CD14-positive monocyte (primary cell): Measurements from ENCODE around the gene CNNM4. TPM values are rescaled to one million over a fixed set of nuclear protein-coding genes. Genes with fewer than 3 reads are reported as not detected.

ENCODE experiments used
- DNase-seq, 3 donors: peaks; one replicate each; pipeline ENCODE4 v3.0.0-alpha.2; 2011 to 2022
- H2AFZ ChIP-seq: 2 replicates; pipeline ENCODE4 v1.6.0; 2012; ENCODE audit warnings: mild to moderate bottlenecking, low read depth, low read length, inconsistent platforms; ENCODE audit not compliant: insufficient read depth, poor library complexity, severe bottlenecking
- H3K27ac ChIP-seq, 2 donors: 1 replicate in 1 of 2; 2 replicates in 1 of 2; pipeline ENCODE4 v1.5.1; 2012 to 2013; ENCODE audit warnings: low read length in 2 of 2, control low read depth in 1 of 2, inconsistent platforms in 1 of 2, low read depth in 1 of 2, mild to moderate bottlenecking in 1 of 2
- H3K27me3 ChIP-seq, 2 donors: one replicate each; pipeline versions ENCODE4 v1.6.0 to v1.6.1; 2011 to 2013; ENCODE audit warnings: low read length in 2 of 2; ENCODE audit not compliant: control insufficient read depth in 2 of 2, insufficient read depth in 2 of 2
- H3K36me3 ChIP-seq, 2 donors: replicated peaks in 1 of 2; 1 replicate in 1 of 2; 2 replicates in 1 of 2; pipeline versions ENCODE4 v1.5.1 to v1.6.1; 2012 to 2013; ENCODE audit warnings: low read length in 2 of 2, control low read depth in 1 of 2, inconsistent platforms in 1 of 2, mild to moderate bottlenecking in 1 of 2; ENCODE audit not compliant: insufficient read depth in 2 of 2, control insufficient read depth in 1 of 2
- H3K4me1 ChIP-seq, 2 donors: 1 replicate in 1 of 2; 2 replicates in 1 of 2; pipeline versions ENCODE4 v1.5.1 to v1.6.1; 2012 to 2013; ENCODE audit warnings: low read length in 2 of 2, control low read depth in 1 of 2, inconsistent platforms in 1 of 2, mild to moderate bottlenecking in 1 of 2, moderate library complexity in 1 of 2; ENCODE audit not compliant: insufficient read depth in 2 of 2, control insufficient read depth in 1 of 2
- H3K4me2 ChIP-seq: replicated peaks from 2 replicates; pipeline ENCODE3; 2012; ENCODE audit warnings: low read length, moderate library complexity, mild to moderate bottlenecking; ENCODE audit not compliant: poor library complexity, severe bottlenecking; ENCODE audit errors: extremely low read depth
- H3K4me3 ChIP-seq, 3 experiments: fragments of 200-600 bp in 1 of 3; sonication (generic) in 1 of 3; replicated peaks in 1 of 3; 1 replicate in 2 of 3; 2 replicates in 1 of 3; pipeline ENCODE4 v1.5.1; 2011 to 2013; ENCODE audit warnings: low read length in 3 of 3, mild to moderate bottlenecking in 3 of 3, control low read depth in 2 of 3, low read depth in 2 of 3, inconsistent platforms in 1 of 3, moderate library complexity in 1 of 3
- H3K79me2 ChIP-seq: 2 replicates; pipeline ENCODE4 v1.6.0; 2012; ENCODE audit warnings: mild to moderate bottlenecking, control low read depth, inconsistent platforms, low read length, moderate library complexity; ENCODE audit not compliant: insufficient read depth
- H3K9ac ChIP-seq: 2 replicates; pipeline ENCODE4 v1.6.0; 2017; ENCODE audit warnings: low read length, mild to moderate bottlenecking; ENCODE audit not compliant: insufficient read depth, poor library complexity, severe bottlenecking
- H3K9me3 ChIP-seq, 2 donors: replicated peaks in 1 of 2; 1 replicate in 1 of 2; 2 replicates in 1 of 2; pipeline versions ENCODE4 v1.5.1 to v1.6.1; 2012 to 2013; ENCODE audit warnings: low read length in 2 of 2, control low read depth in 1 of 2; ENCODE audit not compliant: control insufficient read depth in 1 of 2, insufficient read depth in 1 of 2
- H4K20me1 ChIP-seq: 2 replicates; pipeline ENCODE4 v1.6.0; 2012; ENCODE audit warnings: mild to moderate bottlenecking, low read length, control low read depth, moderate library complexity; ENCODE audit not compliant: insufficient read depth
- H3K27ac Mint-ChIP-seq, 7 donors: one replicate each; pipeline ENCODE4 v1.8.0; 2020; ENCODE audit warnings: mild to moderate bottlenecking in 7 of 7, mixed read lengths in 7 of 7, moderate library complexity in 6 of 7, inconsistent platforms in 2 of 7
- H3K27me3 Mint-ChIP-seq, 3 donors: one replicate each; pipeline ENCODE4 v1.8.0; 2021 to 2022; ENCODE audit warnings: low read depth in 3 of 3, mild to moderate bottlenecking in 3 of 3, mixed read lengths in 3 of 3, moderate library complexity in 3 of 3, inconsistent platforms in 1 of 3
- H3K36me3 Mint-ChIP-seq, 2 donors: one replicate each; pipeline ENCODE4 v1.8.0; 2020; ENCODE audit warnings: mixed read lengths in 2 of 2, inconsistent platforms in 1 of 2, mild to moderate bottlenecking in 1 of 2
- H3K4me1 Mint-ChIP-seq: one replicate; pipeline ENCODE4 v1.8.0; 2020; ENCODE audit warnings: mild to moderate bottlenecking, mixed read lengths
- H3K4me3 Mint-ChIP-seq, 2 donors: one replicate each; pipeline ENCODE4 v1.8.0; 2020; ENCODE audit warnings: mild to moderate bottlenecking in 2 of 2, mixed read lengths in 2 of 2, moderate library complexity in 1 of 2
- H3K9me3 Mint-ChIP-seq, 7 donors: one replicate each; pipeline ENCODE4 v1.8.0; 2020 to 2022; ENCODE audit warnings: mixed read lengths in 7 of 7, mild to moderate bottlenecking in 6 of 7, moderate library complexity in 6 of 7, inconsistent platforms in 2 of 7
- WGBS: methylation state at CpG from one replicate; pipeline ENCODE4 v1.1.5; 2013; ENCODE audit warnings: missing lambda C conversion rate; ENCODE audit not compliant: insufficient coverage; 5-methylcytosine and 5-hydroxymethylcytosine counted together
- intact Hi-C, 2 donors: fragments of 100-400 bp; cut with micrococcal nuclease; formaldehyde crosslinking; loops; one replicate each; pipeline versions ENCODE4 v1.15.0 to v1.15.1; 2023
- polyA plus RNA-seq, 3 donors: library from polyadenylated mRNA; depleted of rRNA in 1 of 3; unstranded in 2 of 3; stranded (reverse) in 1 of 3; fragments of 300-500 nt in 2 of 3; fragments of >200 nt in 1 of 3; fragmentation: Illumina TruSeq in 2 of 3; gene quantifications; 1 replicate in 2 of 3; 2 replicates in 1 of 3; pipeline ENCODE4 v1.2.3, GENCODE V29; 2012 to 2021
- TF ChIP-seq, protein P1 (sequence below): fragments of 200-600 bp; IDR thresholded peaks from one replicate; pipeline ENCODE4 v1.8.0; 2022; ENCODE audit warnings: antibody characterized with exemption, mild to moderate bottlenecking

Gene CNNM4
- polyA plus RNA-seq, 3 donors: 2.3 to 8.3 (median 2.6) TPM

DNA sequence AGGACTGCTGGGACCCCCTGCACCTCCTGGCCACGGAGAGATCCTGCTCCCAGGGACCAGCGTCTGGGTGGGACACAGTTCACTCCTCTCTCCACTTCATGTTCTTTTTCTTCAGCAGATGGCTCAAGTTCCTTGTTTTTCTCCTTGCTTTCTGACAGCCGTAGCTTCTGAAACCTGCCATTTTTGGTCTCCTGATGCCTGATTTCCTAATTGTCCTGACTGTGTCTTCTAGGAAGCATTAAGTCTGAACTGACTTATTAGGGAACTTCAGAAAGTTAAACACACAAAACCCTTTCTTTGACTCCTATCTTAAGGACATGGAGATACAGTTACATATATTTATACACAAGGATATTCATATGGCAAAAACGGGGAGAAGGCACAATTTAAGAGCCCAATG lies 22.7 kb downstream of the CNNM4 start:
- intact Hi-C loops: no loop called here
- WGBS: no CpG with 5 or more reads among the region's 4 CpGs
- H3K4me1 ChIP-seq: no peaks in the 10 kb centered on the region
- no peak for DNase-seq
- TF ChIP-seq, protein P1, sequence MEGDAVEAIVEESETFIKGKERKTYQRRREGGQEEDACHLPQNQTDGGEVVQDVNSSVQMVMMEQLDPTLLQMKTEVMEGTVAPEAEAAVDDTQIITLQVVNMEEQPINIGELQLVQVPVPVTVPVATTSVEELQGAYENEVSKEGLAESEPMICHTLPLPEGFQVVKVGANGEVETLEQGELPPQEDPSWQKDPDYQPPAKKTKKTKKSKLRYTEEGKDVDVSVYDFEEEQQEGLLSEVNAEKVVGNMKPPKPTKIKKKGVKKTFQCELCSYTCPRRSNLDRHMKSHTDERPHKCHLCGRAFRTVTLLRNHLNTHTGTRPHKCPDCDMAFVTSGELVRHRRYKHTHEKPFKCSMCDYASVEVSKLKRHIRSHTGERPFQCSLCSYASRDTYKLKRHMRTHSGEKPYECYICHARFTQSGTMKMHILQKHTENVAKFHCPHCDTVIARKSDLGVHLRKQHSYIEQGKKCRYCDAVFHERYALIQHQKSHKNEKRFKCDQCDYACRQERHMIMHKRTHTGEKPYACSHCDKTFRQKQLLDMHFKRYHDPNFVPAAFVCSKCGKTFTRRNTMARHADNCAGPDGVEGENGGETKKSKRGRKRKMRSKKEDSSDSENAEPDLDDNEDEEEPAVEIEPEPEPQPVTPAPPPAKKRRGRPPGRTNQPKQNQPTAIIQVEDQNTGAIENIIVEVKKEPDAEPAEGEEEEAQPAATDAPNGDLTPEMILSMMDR: no peak
- Mint-ChIP-seq H3K9me3 (no peaks in the 10 kb centered on the region), H3K4me1 (peaks cover 5% of the 10 kb centered on the region), H3K27ac (peak overlapping the region in 1 of 7 donors; percentile 66), H3K36me3 (peaks cover 5 to 10% of the 10 kb centered on the region in 2 donors), H3K4me3 (no peak overlapping the region), H3K27me3 (peaks cover 0 to 2% (median 0%) of the 10 kb centered on the region in 3 donors)
- no peaks in the 10 kb centered on the region for H3K27me3 ChIP-seq
- no peak overlapping the region for H3K4me3 ChIP-seq
- H4K20me1 ChIP-seq: no peaks in the 10 kb centered on the region
- no peak overlapping the region for H2AFZ ChIP-seq
- no peak overlapping the region for H3K27ac ChIP-seq
- no peaks in the 10 kb centered on the region for H3K79me2 ChIP-seq
- no peak overlapping the region for H3K9ac ChIP-seq
- H3K36me3 ChIP-seq: no peaks in the 10 kb centered on the region
- H3K4me2 ChIP-seq: no peak overlapping the region
- H3K9me3 ChIP-seq: no peaks in the 10 kb centered on the region

DNA sequence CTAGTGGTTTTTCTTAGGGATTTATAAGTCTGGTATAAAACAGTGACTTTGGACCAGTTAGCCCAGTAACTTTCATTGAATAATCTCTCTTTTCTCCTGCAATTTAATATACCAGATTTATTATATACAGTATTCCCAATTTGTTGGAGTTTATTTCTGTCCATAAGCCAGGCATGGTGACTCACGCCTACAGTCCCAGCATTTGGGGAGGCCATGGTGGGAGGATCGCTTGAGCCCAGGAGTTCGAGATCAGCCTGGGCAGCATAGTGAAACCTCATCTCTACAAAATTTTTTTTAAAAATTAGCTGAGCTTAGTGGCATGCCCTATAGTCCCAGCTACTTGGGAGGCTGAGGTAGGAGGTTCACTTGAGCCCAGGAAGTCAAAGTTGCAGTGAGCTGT lies 26.7 kb downstream of the CNNM4 start:
- H3K27ac Mint-ChIP-seq: no peak overlapping the region
- no CpG with 5 or more reads among the region's 3 CpGs for WGBS
- intact Hi-C loops: no loop called here

More for the DNA sequence above, 26.7 kb downstream of the CNNM4 start:
- Histone ChIP-seq H4K20me1 (no peaks in the 10 kb centered on the region), H3K4me2 (no peak overlapping the region), H3K36me3 (no peaks in the 10 kb centered on the region), H3K9ac (no peak overlapping the region), H2AFZ (no peak overlapping the region), H3K27me3 (no peaks in the 10 kb centered on the region), H3K9me3 (no peaks in the 10 kb centered on the region), H3K27ac (no peak overlapping the region), H3K79me2 (no peaks in the 10 kb centered on the region), H3K4me3 (no peak overlapping the region), H3K4me1 (no peaks in the 10 kb centered on the region)
- H3K4me1 Mint-ChIP-seq: peaks cover 5% of the 10 kb centered on the region
- no peaks in the 10 kb centered on the region for H3K36me3 Mint-ChIP-seq
- no peak for DNase-seq
- peaks cover 0 to 4% (median 2%) of the 10 kb centered on the region in 3 donors for H3K27me3 Mint-ChIP-seq
- peaks cover 0 to 2% (median 0%) of the 10 kb centered on the region in 7 donors for H3K9me3 Mint-ChIP-seq
- TF ChIP-seq, protein P1: no peak
- H3K4me3 Mint-ChIP-seq: no peak overlapping the region
